ENCODE data around the gene ST3GAL4. TPM values are rescaled to one million over a fixed set of nuclear protein-coding genes. Genes with fewer than 3 reads are reported as not detected.

ST3GAL4 gene
- total RNA-seq, 1 experiment from 2014 or later = 46.2 TPM

DNA sequence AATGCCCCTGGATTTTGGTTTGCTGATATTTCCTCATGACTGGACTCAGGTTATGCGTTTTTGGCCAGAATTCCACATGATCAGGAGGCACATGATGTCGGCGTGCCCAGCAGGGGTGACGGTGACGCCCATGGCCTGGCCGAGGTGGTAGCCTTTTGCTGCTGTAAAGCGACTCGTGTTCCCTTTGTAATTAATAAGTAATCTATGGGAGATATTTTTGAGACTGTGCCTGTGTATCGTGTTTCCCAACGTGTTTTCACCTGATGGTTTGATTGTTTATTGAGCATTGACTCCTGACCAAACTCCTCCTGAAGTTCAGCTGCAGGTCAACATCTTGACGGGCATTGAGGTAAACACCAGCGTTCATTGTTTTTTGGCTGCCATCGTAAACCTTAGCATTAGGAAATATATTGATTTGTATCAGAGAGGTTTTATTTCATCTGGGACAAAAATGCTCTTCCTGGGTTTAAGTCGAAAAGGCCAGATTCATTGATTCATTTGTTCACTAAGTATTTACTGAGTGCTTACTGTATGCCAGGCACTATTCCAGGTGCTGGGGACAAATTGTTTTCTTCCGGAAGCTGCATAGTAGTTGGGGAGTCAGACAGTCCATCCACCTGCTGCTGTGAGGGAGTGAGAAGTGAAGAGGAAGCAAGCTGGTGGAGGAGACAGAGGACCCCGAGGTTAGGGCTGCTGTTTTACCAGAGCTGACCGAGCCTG lies 28.0 kb upstream of the ST3GAL4 start:
- no peak overlapping the region for H3K27ac ChIP-seq
- DNase-seq = no peak
- CTCF ChIA-PET = no interaction called here
- no TSS peak for BruUV-seq (replicated peaks)
- H3K36me3 ChIP-seq (ENCODE audit: low read depth) = no peaks in the 10 kb centered on the region
- no peaks in the 10 kb centered on the region for H4K20me1 ChIP-seq (ENCODE audit: insufficient read depth)
- H3K4me3 ChIP-seq = no peak overlapping the region
- H3K9me2 ChIP-seq (ENCODE audit: insufficient read depth) = no peaks in the 10 kb centered on the region
- no peak overlapping the region for H2AFZ ChIP-seq
- H3K9me3 ChIP-seq (ENCODE audit: insufficient read depth, low read depth) = no peaks in the 10 kb centered on the region
- no peaks in the 10 kb centered on the region for H3F3A ChIP-seq (ENCODE audit: insufficient read depth, low read depth)
- no peaks in the 10 kb centered on the region; the same call in 1 of the 2 replicates for H3K4me1 ChIP-seq (replicated peaks; ENCODE audit: insufficient read depth)
- intact Hi-C loops (cut with micrococcal nuclease; ENCODE audit: unreplicated experiment) = no loop called here
- TF ChIP-seq CTCF (conservative IDR thresholded peaks at IDR 0.05) (no peak), EZH2 (IDR thresholded peaks at IDR 0.05; ENCODE audit: low read depth) (no peak)
- H3K79me2 ChIP-seq (ENCODE audit: low read depth) = no peaks in the 10 kb centered on the region
- no peaks in the 10 kb centered on the region for H3K27me3 ChIP-seq (ENCODE audit: insufficient read depth, low read depth)
- POLR2A ChIA-PET (ENCODE audit: unreplicated experiment) = no interaction called here
- no peak overlapping the region for H3K4me2 ChIP-seq

- no peaks in the 10 kb centered on the region for H3K36me3 ChIP-seq (ENCODE audit: low read depth)
- POLR2A ChIA-PET (ENCODE audit: unreplicated experiment) = no interaction called here
Measured at GRCh38 chr11:126328001-126328390, 27.5 kb upstream of the ST3GAL4 start.

GRCh38 chr11:126328444-126328843 lies 27.0 kb upstream of the ST3GAL4 start:
- CTCF ChIA-PET = no interaction called here

More at GRCh38 chr11:126328001-126328390, 27.5 kb upstream of the ST3GAL4 start:
- H3K9me3 ChIP-seq (ENCODE audit: insufficient read depth, low read depth) = no peaks in the 10 kb centered on the region
- no peaks in the 10 kb centered on the region for H3K79me2 ChIP-seq (ENCODE audit: low read depth)
- no peak overlapping the region for H3K4me2 ChIP-seq
- intact Hi-C loops (cut with micrococcal nuclease; ENCODE audit: unreplicated experiment) = no loop called here
- CTCF ChIA-PET = no interaction called here
- no peaks in the 10 kb centered on the region for H4K20me1 ChIP-seq (ENCODE audit: insufficient read depth)
- H3K27me3 ChIP-seq (ENCODE audit: insufficient read depth, low read depth) = no peaks in the 10 kb centered on the region
- no peak overlapping the region for H3K4me3 ChIP-seq
- no peak for DNase-seq
- no peaks in the 10 kb centered on the region; the same call in 1 of the 2 replicates for H3K4me1 ChIP-seq (replicated peaks; ENCODE audit: insufficient read depth)
- H2AFZ ChIP-seq = no peak overlapping the region
- no peaks in the 10 kb centered on the region for H3F3A ChIP-seq (ENCODE audit: insufficient read depth, low read depth)
- H3K27ac ChIP-seq = no peak overlapping the region
- H3K9me2 ChIP-seq (ENCODE audit: insufficient read depth) = no peaks in the 10 kb centered on the region
- no TSS peak for BruUV-seq (replicated peaks)
- TF ChIP-seq CTCF (conservative IDR thresholded peaks at IDR 0.05) (no peak), EZH2 (IDR thresholded peaks at IDR 0.05; ENCODE audit: low read depth) (no peak)

More at GRCh38 chr11:126328444-126328843, 27.0 kb upstream of the ST3GAL4 start:
- H3K9me2 ChIP-seq (ENCODE audit: insufficient read depth) = no peaks in the 10 kb centered on the region
- no peak overlapping the region for H3K4me3 ChIP-seq
- H3K36me3 ChIP-seq (ENCODE audit: low read depth) = no peaks in the 10 kb centered on the region
- H3K4me1 ChIP-seq (replicated peaks; ENCODE audit: insufficient read depth) = no peaks in the 10 kb centered on the region; the same call in 1 of the 2 replicates
- no peak overlapping the region for H3K4me2 ChIP-seq
- TF ChIP-seq CTCF (conservative IDR thresholded peaks at IDR 0.05) (no peak), EZH2 (IDR thresholded peaks at IDR 0.05; ENCODE audit: low read depth) (no peak)
- no peaks in the 10 kb centered on the region for H3K27me3 ChIP-seq (ENCODE audit: insufficient read depth, low read depth)
- no peaks in the 10 kb centered on the region for H3K79me2 ChIP-seq (ENCODE audit: low read depth)
- POLR2A ChIA-PET (ENCODE audit: unreplicated experiment) = no interaction called here
- H3K27ac ChIP-seq = no peak overlapping the region
- BruUV-seq (replicated peaks) = no TSS peak
- H2AFZ ChIP-seq = no peak overlapping the region
- no peaks in the 10 kb centered on the region for H4K20me1 ChIP-seq (ENCODE audit: insufficient read depth)
- intact Hi-C loops (cut with micrococcal nuclease; ENCODE audit: unreplicated experiment) = no loop called here
- H3K9me3 ChIP-seq (ENCODE audit: insufficient read depth, low read depth) = no peaks in the 10 kb centered on the region
- no peak for DNase-seq
- no peaks in the 10 kb centered on the region for H3F3A ChIP-seq (ENCODE audit: insufficient read depth, low read depth)

Measured in PC-9 (cell line).